ENCODE data around the gene OVCA2. TPM values are rescaled to one million over a fixed set of nuclear protein-coding genes. Genes with fewer than 3 reads are reported as not detected.

OVCA2 gene
- total RNA-seq, 4 donors from 2014 or later: 36.6 to 51.5 (median 42.7) TPM

DNA sequence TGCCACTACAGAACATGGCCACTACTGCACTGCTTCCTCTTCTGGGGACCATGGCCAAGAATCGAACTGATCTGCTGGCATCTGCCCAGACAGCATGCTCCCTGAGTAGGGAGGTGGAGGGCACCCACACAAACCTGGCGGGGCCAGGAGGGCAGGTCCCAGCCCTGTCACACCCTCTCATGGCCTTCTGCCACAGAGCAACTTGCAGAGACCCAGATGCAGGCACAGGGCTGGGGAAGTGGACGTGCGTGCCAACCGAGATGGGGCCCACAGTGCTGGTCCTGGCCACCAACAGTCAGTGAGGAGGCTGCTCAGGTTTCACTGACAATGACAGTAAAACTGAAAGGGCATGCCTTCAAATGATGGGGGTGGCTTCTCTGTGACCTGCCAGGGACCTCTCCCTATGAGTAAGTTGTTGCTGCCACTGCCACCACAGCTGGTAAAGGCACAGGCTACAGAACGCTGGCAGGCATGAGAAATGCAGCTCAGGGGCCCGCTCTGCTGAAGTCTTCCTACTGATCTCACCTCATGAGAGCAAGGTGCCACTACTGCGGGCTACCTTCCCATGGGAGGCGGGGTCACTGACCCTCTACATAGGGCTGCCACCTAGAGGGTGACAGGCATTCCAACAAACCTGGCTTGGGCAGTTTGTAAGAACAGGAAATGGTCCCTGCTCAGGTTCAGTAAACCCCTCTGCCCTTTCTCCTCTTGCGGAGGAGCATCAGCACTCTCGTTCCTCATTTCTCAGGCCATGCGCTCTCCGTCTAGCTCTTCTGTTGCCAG lies 28.6 kb downstream of the OVCA2 start:
- no peak for TF ChIP-seq POLR2AphosphoS5 (IDR thresholded peaks at IDR 0.05)
- TF ChIP-seq CTCF (IDR thresholded peaks at IDR 0.05): no peak
- TF ChIP-seq EP300 (IDR thresholded peaks at IDR 0.05): no peak
- TF ChIP-seq POLR2A (IDR thresholded peaks at IDR 0.05): no peak
- peak overlapping the region; percentile 55 for H3K27ac ChIP-seq
- H3K9me3 ChIP-seq: no peaks in the 10 kb centered on the region
- H3K36me3 ChIP-seq: peaks cover 18% of the 10 kb centered on the region
- peaks cover 57% of the 10 kb centered on the region for H3K4me1 ChIP-seq
- no peak for DNase-seq (ENCODE audit: low spot score in 2 of 2)
- H3K4me3 ChIP-seq: no peak overlapping the region
- H3K27me3 ChIP-seq: no peaks in the 10 kb centered on the region
- WGBS: 65% methylated on average over 10 of the region's 13 CpGs

- Histone ChIP-seq H3K27ac (peak overlapping the region; percentile 55), H3K9me3 (no peaks in the 10 kb centered on the region), H3K4me1 (peaks cover 57% of the 10 kb centered on the region), H3K27me3 (no peaks in the 10 kb centered on the region), H3K4me3 (no peak overlapping the region), H3K36me3 (peaks cover 18% of the 10 kb centered on the region)
- no peak for DNase-seq (ENCODE audit: low spot score in 2 of 2)
- WGBS: 90% methylated on average over 6 of the region's 6 CpGs
- TF ChIP-seq POLR2AphosphoS5 (IDR thresholded peaks at IDR 0.05): no peak
- no peak for TF ChIP-seq POLR2A (IDR thresholded peaks at IDR 0.05)
- TF ChIP-seq CTCF (IDR thresholded peaks at IDR 0.05): no peak
- no peak for TF ChIP-seq EP300 (IDR thresholded peaks at IDR 0.05)
Observed at GRCh38 chr17:2071024-2071385, 29.2 kb downstream of the OVCA2 start.

GRCh38 chr17:2071455-2072281 lies 29.8 kb downstream of the OVCA2 start:
- H3K9me3 ChIP-seq: no peaks in the 10 kb centered on the region
- H3K36me3 ChIP-seq: peaks cover 21% of the 10 kb centered on the region
- peaks cover 61% of the 10 kb centered on the region for H3K4me1 ChIP-seq
- no peaks in the 10 kb centered on the region for H3K27me3 ChIP-seq
- DNase-seq (ENCODE audit: low spot score in 2 of 2): peak in 1 of 2 donors; percentile 75
- peak overlapping the region; percentile 55 for H3K27ac ChIP-seq
- TF ChIP-seq EP300 (IDR thresholded peaks at IDR 0.05) (no peak), POLR2AphosphoS5 (IDR thresholded peaks at IDR 0.05) (no peak), POLR2A (IDR thresholded peaks at IDR 0.05) (no peak), CTCF (IDR thresholded peaks at IDR 0.05) (no peak)
- H3K4me3 ChIP-seq: no peak overlapping the region
- WGBS: 84% methylated on average over 29 of the region's 31 CpGs

GRCh38 chr17:2074919-2075318 lies 33.1 kb downstream of the OVCA2 start:
- no peak for DNase-seq (ENCODE audit: low spot score in 2 of 2)
- peaks cover 41% of the 10 kb centered on the region for H3K36me3 ChIP-seq
- H3K9me3 ChIP-seq: no peaks in the 10 kb centered on the region
- H3K27ac ChIP-seq: peak overlapping the region; percentile 68
- no peaks in the 10 kb centered on the region for H3K27me3 ChIP-seq
- H3K4me1 ChIP-seq: peaks cover 39% of the 10 kb centered on the region
- no peak overlapping the region for H3K4me3 ChIP-seq
- WGBS: 52% methylated on average over 2 of the region's 10 CpGs
- no peak for TF ChIP-seq EP300 (IDR thresholded peaks at IDR 0.05)
- no peak for TF ChIP-seq POLR2A (IDR thresholded peaks at IDR 0.05)
- TF ChIP-seq CTCF (IDR thresholded peaks at IDR 0.05): no peak
- TF ChIP-seq POLR2AphosphoS5 (IDR thresholded peaks at IDR 0.05): no peak

All from suprapubic skin (tissue), 4 donors.